Gastroesophageal sphincter (tissue), 4 donors: ENCODE measurements around the gene COX6A1. TPM values are rescaled to one million over a fixed set of nuclear protein-coding genes. Genes with fewer than 3 reads are reported as not detected.

ENCODE experiments used
- ATAC-seq: fragments of 150-250 bp; one replicate; pipeline ENCODE4 v1.9.1; 2016; ENCODE audit warnings: mild to moderate bottlenecking, moderate library complexity
- H3K27ac ChIP-seq, 4 donors: fragments of 200-600 bp; sonication (generic) in 3 of 4; 1 replicate in 3 of 4; 2 replicates in 1 of 4; pipeline ENCODE4 v1.5.1; 2016 to 2019
- H3K27me3 ChIP-seq: fragments of 200-600 bp; sonication (generic); one replicate; pipeline ENCODE4 v1.5.1; 2019
- H3K36me3 ChIP-seq, 2 donors: fragments of 200-600 bp; sonication (generic); one replicate each; pipeline ENCODE4 v1.5.1; 2019; ENCODE audit warnings: control low read depth in 1 of 2
- H3K4me1 ChIP-seq, 3 donors: fragments of 200-600 bp; sonication (generic); 1 replicate in 2 of 3; 2 replicates in 1 of 3; pipeline ENCODE4 v1.5.1; 2016 to 2019; ENCODE audit warnings: control low read depth in 2 of 3
- H3K4me3 ChIP-seq, 2 donors: fragments of 200-600 bp; sonication (generic); one replicate each; pipeline ENCODE4 v1.5.1; 2019; ENCODE audit warnings: mild to moderate bottlenecking in 1 of 2, moderate library complexity in 1 of 2
- H3K9me3 ChIP-seq, 3 donors: fragments of 200-600 bp; sonication (generic); one replicate each; pipeline ENCODE4 v1.5.1; 2017 to 2019; ENCODE audit warnings: control low read depth in 2 of 3
- CTCF ChIP-seq, 4 experiments: fragments of 200-600 bp in 2 of 4; fragments of 450-650 bp in 2 of 4; sonication (generic) in 1 of 4; IDR thresholded peaks; one replicate each; pipeline ENCODE4 v1.5.1; 2017 to 2019; ENCODE audit warnings: antibody characterized with exemption in 4 of 4, mild to moderate bottlenecking in 2 of 4, moderate library complexity in 2 of 4
- EP300 ChIP-seq: sonication (generic); formaldehyde crosslinking; IDR thresholded peaks from one replicate; pipeline ENCODE4 v1.6.1; 2017; ENCODE audit warnings: antibody characterized with exemption, mild to moderate bottlenecking
- POLR2A ChIP-seq, 2 donors: fragments of 450-650 bp; IDR thresholded peaks; one replicate each; pipeline ENCODE4 v1.6.1; 2017; ENCODE audit warnings: antibody characterized with exemption in 2 of 2, mild to moderate bottlenecking in 2 of 2, moderate library complexity in 1 of 2
- POLR2AphosphoS5 ChIP-seq: sonication (generic); formaldehyde crosslinking; IDR thresholded peaks from one replicate; pipeline ENCODE4 v1.6.1; 2017; ENCODE audit warnings: antibody characterized with exemption
- WGBS, 2 donors: methylation state at CpG; one replicate each; pipeline ENCODE4 v1.1.5; 2018; ENCODE audit warnings: low coverage in 1 of 2; 5-methylcytosine and 5-hydroxymethylcytosine counted together
- total RNA-seq, 4 donors: library from RNA; depleted of rRNA; stranded (reverse); fragments of >200 nt; gene quantifications; one replicate each; pipeline ENCODE4 v1.1.0, GENCODE V29; 2016

Gene COX6A1
- total RNA-seq, 4 donors from 2014 or later = 424 to 588 (median 522) TPM

GRCh38 chr12:120460157-120460556 lies 22.2 kb downstream of the COX6A1 start:
- Histone ChIP-seq H3K27ac (no peak overlapping the region), H3K9me3 (no peaks in the 10 kb centered on the region), H3K27me3 (no peaks in the 10 kb centered on the region), H3K4me1 (peaks cover 0 to 1% (median 0%) of the 10 kb centered on the region in 3 donors), H3K4me3 (no peak overlapping the region), H3K36me3 (peaks cover 4 to 99% of the 10 kb centered on the region in 2 donors)
- TF ChIP-seq EP300 = no peak
- TF ChIP-seq POLR2AphosphoS5 = no peak
- no peak for TF ChIP-seq CTCF (IDR thresholded peaks at IDR 0.05)
- TF ChIP-seq POLR2A (IDR thresholded peaks at IDR 0.05) = no peak
- WGBS, 2 donors = 80 to 89% methylated on average over 3 of the region's 3 CpGs
- no peak for ATAC-seq

- no peak for ATAC-seq
- TF ChIP-seq POLR2A (IDR thresholded peaks at IDR 0.05) = no peak
- no peak for TF ChIP-seq POLR2AphosphoS5
- TF ChIP-seq EP300 = no peak
- TF ChIP-seq CTCF (IDR thresholded peaks at IDR 0.05) = no peak
- WGBS, 2 donors = 54 to 67% methylated on average over 2 to 3 of the region's 3 CpGs
- H3K27me3 ChIP-seq = no peaks in the 10 kb centered on the region
- H3K36me3 ChIP-seq = peaks cover 4 to 96% of the 10 kb centered on the region in 2 donors
- peaks cover 0 to 21% (median 13%) of the 10 kb centered on the region in 3 donors for H3K4me1 ChIP-seq
- H3K4me3 ChIP-seq = no peak overlapping the region
- H3K9me3 ChIP-seq = no peaks in the 10 kb centered on the region
- H3K27ac ChIP-seq = no peak overlapping the region
Measured at GRCh38 chr12:120462099-120462640, 24.3 kb downstream of the COX6A1 start.

GRCh38 chr12:120463712-120464111 lies 25.8 kb downstream of the COX6A1 start:
- TF ChIP-seq CTCF (IDR thresholded peaks at IDR 0.05) (no peak), POLR2AphosphoS5 (no peak), POLR2A (IDR thresholded peaks at IDR 0.05) (no peak), EP300 (no peak)
- no peak for ATAC-seq
- WGBS, 2 donors = 74 to 76% methylated on average over 5 of the region's 5 CpGs
- Histone ChIP-seq H3K4me3 (no peak overlapping the region), H3K4me1 (peaks cover 0 to 36% (median 18%) of the 10 kb centered on the region in 3 donors), H3K27ac (no peak overlapping the region), H3K36me3 (peaks cover 4 to 83% of the 10 kb centered on the region in 2 donors), H3K9me3 (no peaks in the 10 kb centered on the region), H3K27me3 (no peaks in the 10 kb centered on the region)

GRCh38 chr12:120465756-120466155 lies 27.8 kb downstream of the COX6A1 start:
- Histone ChIP-seq H3K9me3 (no peaks in the 10 kb centered on the region), H3K4me3 (no peak overlapping the region), H3K36me3 (peaks cover 4 to 63% of the 10 kb centered on the region in 2 donors), H3K27ac (no peak overlapping the region), H3K4me1 (peaks cover 0 to 44% (median 25%) of the 10 kb centered on the region in 3 donors), H3K27me3 (no peaks in the 10 kb centered on the region)
- 36 to 53% methylated on average over 4 to 5 of the region's 5 CpGs for WGBS, 2 donors
- TF ChIP-seq POLR2A (IDR thresholded peaks at IDR 0.05) (no peak), EP300 (no peak), POLR2AphosphoS5 (no peak), CTCF (IDR thresholded peaks at IDR 0.05) (no peak)
- no peak for ATAC-seq

GRCh38 chr12:120466560-120467315 lies 28.8 kb downstream of the COX6A1 start:
- ATAC-seq = no peak
- Histone ChIP-seq H3K4me1 (peaks cover 0 to 54% (median 25%) of the 10 kb centered on the region in 3 donors), H3K27me3 (no peaks in the 10 kb centered on the region), H3K4me3 (no peak overlapping the region), H3K9me3 (no peaks in the 10 kb centered on the region), H3K27ac (no peak overlapping the region), H3K36me3 (peaks cover 4 to 53% of the 10 kb centered on the region in 2 donors)
- TF ChIP-seq CTCF (IDR thresholded peaks at IDR 0.05) = peak; percentile 19 to 58 (median 42)
- no peak for TF ChIP-seq EP300
- no peak for TF ChIP-seq POLR2A (IDR thresholded peaks at IDR 0.05)
- WGBS, 2 donors = 44 to 48% methylated on average over 8 of the region's 8 CpGs
